DMS 273 (cell line): ENCODE results near the gene TTC23.

Experiments used
- DNase-seq: peaks from one replicate; lab custom pipeline; 2025; ENCODE audit not compliant: unreplicated experiment; lab: John Stamatoyannopoulos, UW

TTC23 gene

DNA sequence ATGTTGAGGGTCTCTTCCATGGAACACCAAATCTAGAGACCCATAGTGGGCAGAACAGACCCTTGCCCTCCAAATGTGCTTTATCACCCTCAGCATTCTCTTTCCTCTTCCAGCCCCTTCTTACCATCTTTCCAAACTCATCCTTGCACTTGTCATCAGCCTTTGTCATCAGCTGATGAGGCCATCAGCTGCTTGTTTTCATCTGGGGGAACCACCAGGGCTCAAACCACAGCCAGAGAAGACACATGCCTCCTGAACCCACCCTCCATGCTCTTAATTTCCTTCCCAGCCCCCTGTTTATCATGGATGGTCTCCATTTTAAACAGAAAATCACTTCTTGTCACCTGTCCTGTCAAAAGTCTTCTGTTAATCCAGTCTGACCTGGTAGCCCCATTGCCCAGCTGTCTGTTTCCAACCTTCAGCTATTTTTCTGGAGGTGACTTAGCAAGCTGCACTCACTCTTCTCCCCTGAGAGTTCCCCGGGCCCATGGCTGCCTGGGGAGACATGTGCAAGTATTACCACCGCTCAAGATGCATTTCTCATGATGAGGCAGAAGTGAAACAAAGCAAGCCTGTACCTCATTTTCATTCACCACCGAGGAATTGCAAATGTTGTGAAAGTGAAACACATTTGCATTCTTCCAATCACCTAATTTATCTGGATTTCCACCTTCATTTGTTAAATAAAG, 159.2 kb downstream of the TTC23 start:
- no peak for DNase-seq

DNA sequence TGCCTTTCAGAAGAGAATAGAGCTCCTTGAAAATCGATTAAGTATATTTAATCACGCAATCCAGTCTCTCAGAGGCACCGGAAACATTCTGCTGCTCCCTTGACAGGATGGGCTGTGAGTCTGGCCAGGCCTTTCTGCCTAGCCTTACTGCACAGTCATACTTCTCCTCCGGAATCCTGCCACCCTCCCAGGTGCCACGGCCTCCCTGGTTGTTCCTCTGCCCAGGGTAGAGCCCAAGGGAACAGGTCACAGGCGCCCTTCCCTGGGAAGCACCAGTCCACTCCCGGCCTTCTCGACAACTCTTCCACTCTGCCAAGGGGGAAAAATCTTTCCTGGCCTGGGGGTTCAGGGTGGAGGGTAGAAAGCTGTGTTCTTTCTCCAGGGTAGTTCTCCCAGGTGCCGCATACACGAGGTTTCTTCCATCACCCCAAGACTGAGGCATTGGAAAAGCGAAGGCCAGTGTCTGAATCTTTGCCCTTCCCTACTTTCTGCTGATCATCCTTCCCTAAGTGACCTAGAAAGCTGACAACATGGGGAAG, 161.9 kb downstream of the TTC23 start:
- no peak for DNase-seq

- no peak for DNase-seq
These were observed 163.1 kb downstream of the TTC23 start for GRCh38 chr15:99086327-99086667.
